ENCODE measurements around the gene USP15. TPM values are rescaled to one million over a fixed set of nuclear protein-coding genes. Genes with fewer than 3 reads are reported as not detected.
"Not testable (repeated sequence)": the region's sequence is repeated elsewhere in the genome, so short reads cannot be mapped to it uniquely, and the experiment has no call there.

The USP15 gene
- total RNA-seq, 2 experiments from 2014 or later: 87.2 to 98.0 TPM

GRCh38 chr12:62350554-62350953, 90.3 kb downstream of the USP15 start:
- DNase-seq: no peak
- Mint-ChIP-seq H3K27ac (no peak overlapping the region), H3K36me3 (ENCODE audit: low read depth) (peaks cover 23% of the 10 kb centered on the region), H3K4me1 (peaks cover 23% of the 10 kb centered on the region), H3K4me3 (no peak overlapping the region), H3K9me3 (ENCODE audit: low read depth) (peaks cover 4% of the 10 kb centered on the region), H3K27me3 (no peaks in the 10 kb centered on the region)
- POLR2A ChIA-PET: no interaction called here
- intact Hi-C loops (cut with DNase I, micrococcal nuclease): loop anchor here in 1 of 2 experiments (2.0 kb wide), 1 partner anchor 90 kb away; the partner anchor contains the start of gene USP15
- CTCF ChIA-PET: interaction anchor here (0.8 kb wide), 1 partner anchor 33 kb away, joined by 3 read pairs; no protein-coding TSS in a partner anchor
- no peak for ATAC-seq

- POLR2A ChIA-PET: interaction anchor here (0.6 kb wide), 1 partner anchor 443 kb away, joined by 10 read pairs; no protein-coding TSS in a partner anchor
- CTCF ChIA-PET: no interaction called here
- Mint-ChIP-seq H3K27ac (no peak overlapping the region), H3K36me3 (ENCODE audit: low read depth) (peaks cover 25% of the 10 kb centered on the region), H3K27me3 (no peaks in the 10 kb centered on the region), H3K4me1 (peaks cover 19% of the 10 kb centered on the region), H3K9me3 (ENCODE audit: low read depth) (no peaks in the 10 kb centered on the region), H3K4me3 (no peak overlapping the region)
- ATAC-seq (peak; percentile 64), DNase-seq (no peak)
- intact Hi-C loops (cut with DNase I, micrococcal nuclease): loop anchor here in 1 of 2 experiments (2.0 kb wide), 1 partner anchor 91 kb away; the partner anchor contains the start of gene USP15
Observed at GRCh38 chr12:62351326-62351725, 91.1 kb downstream of the USP15 start.

- ChIA-PET CTCF (no interaction called here), POLR2A (no interaction called here)
- intact Hi-C loops (cut with DNase I, micrococcal nuclease): no loop called here
- H3K27me3 Mint-ChIP-seq: no peaks in the 10 kb centered on the region
- DNase-seq (no peak), ATAC-seq (no peak)
- H3K36me3 Mint-ChIP-seq (ENCODE audit: low read depth): peaks cover 48% of the 10 kb centered on the region
- H3K4me3 Mint-ChIP-seq: no peak overlapping the region
- H3K9me3 Mint-ChIP-seq (ENCODE audit: low read depth): peaks cover 7% of the 10 kb centered on the region
- H3K4me1 Mint-ChIP-seq: peaks cover 7% of the 10 kb centered on the region
- H3K27ac Mint-ChIP-seq: no peak overlapping the region
Observed at GRCh38 chr12:62361048-62361447, 100.8 kb downstream of the USP15 start.

GRCh38 chr12:62363506-62363905, 103.3 kb downstream of the USP15 start:
- ChIA-PET POLR2A (no interaction called here), CTCF (no interaction called here)
- Mint-ChIP-seq H3K4me1 (peaks cover 23% of the 10 kb centered on the region), H3K27me3 (no peaks in the 10 kb centered on the region), H3K9me3 (ENCODE audit: low read depth) (peaks cover 10% of the 10 kb centered on the region), H3K27ac (no peak overlapping the region), H3K4me3 (no peak overlapping the region), H3K36me3 (ENCODE audit: low read depth) (peaks cover 62% of the 10 kb centered on the region)
- DNase-seq (no peak), ATAC-seq (no peak)
- intact Hi-C loops (cut with DNase I, micrococcal nuclease): no loop called here

- intact Hi-C loops (cut with DNase I, micrococcal nuclease); H3K27ac Mint-ChIP-seq; CTCF ChIA-PET; H3K9me3 Mint-ChIP-seq (ENCODE audit: low read depth); H3K4me3 Mint-ChIP-seq; POLR2A ChIA-PET; ATAC-seq; H3K27me3 Mint-ChIP-seq; DNase-seq: not testable (repeated sequence)
- Mint-ChIP-seq H3K36me3 (ENCODE audit: low read depth) (peaks cover 68% of the 10 kb centered on the region), H3K4me1 (peaks cover 23% of the 10 kb centered on the region)
Observed at GRCh38 chr12:62364697-62365096, 104.5 kb downstream of the USP15 start.

- intact Hi-C loops (cut with DNase I, micrococcal nuclease); POLR2A ChIA-PET; CTCF ChIA-PET; H3K27ac Mint-ChIP-seq; ATAC-seq; DNase-seq; H3K4me3 Mint-ChIP-seq; H3K27me3 Mint-ChIP-seq; H3K9me3 Mint-ChIP-seq (ENCODE audit: low read depth): not testable (repeated sequence)
- Mint-ChIP-seq H3K36me3 (ENCODE audit: low read depth) (peaks cover 76% of the 10 kb centered on the region), H3K4me1 (peaks cover 29% of the 10 kb centered on the region)
Observed at GRCh38 chr12:62365846-62366245, 105.6 kb downstream of the USP15 start.

GRCh38 chr12:62368430-62369223, 108.4 kb downstream of the USP15 start:
- H3K27ac Mint-ChIP-seq; H3K9me3 Mint-ChIP-seq (ENCODE audit: low read depth); intact Hi-C loops (cut with DNase I, micrococcal nuclease); ATAC-seq; H3K4me3 Mint-ChIP-seq; CTCF ChIA-PET; H3K27me3 Mint-ChIP-seq; DNase-seq; POLR2A ChIA-PET: not testable (repeated sequence)
- Mint-ChIP-seq H3K36me3 (ENCODE audit: low read depth) (peaks cover 67% of the 10 kb centered on the region), H3K4me1 (peaks cover 36% of the 10 kb centered on the region)

GRCh38 chr12:62370189-62370588, 110.0 kb downstream of the USP15 start:
- Mint-ChIP-seq H3K9me3 (ENCODE audit: low read depth) (peaks cover 10% of the 10 kb centered on the region), H3K27me3 (no peaks in the 10 kb centered on the region), H3K36me3 (ENCODE audit: low read depth) (peaks cover 53% of the 10 kb centered on the region), H3K4me3 (no peak overlapping the region), H3K27ac (no peak overlapping the region), H3K4me1 (peaks cover 41% of the 10 kb centered on the region)
- CTCF ChIA-PET: no interaction called here
- POLR2A ChIA-PET: no interaction called here
- ATAC-seq: no peak
- no peak for DNase-seq
- intact Hi-C loops (cut with DNase I, micrococcal nuclease): no loop called here

- Mint-ChIP-seq H3K27ac (no peak overlapping the region), H3K27me3 (no peaks in the 10 kb centered on the region), H3K4me3 (no peak overlapping the region), H3K4me1 (peaks cover 35% of the 10 kb centered on the region), H3K36me3 (ENCODE audit: low read depth) (peaks cover 41% of the 10 kb centered on the region), H3K9me3 (ENCODE audit: low read depth) (peaks cover 3% of the 10 kb centered on the region)
- DNase-seq (no peak), ATAC-seq (no peak)
- ChIA-PET POLR2A (no interaction called here), CTCF (interaction anchor here (0.9 to 1.3 kb wide), 3 partner anchors 8 to 162 kb away, joined by 3 read pairs; no protein-coding TSS in a partner anchor)
- intact Hi-C loops (cut with DNase I, micrococcal nuclease): no loop called here
Observed at GRCh38 chr12:62371661-62372060, 111.5 kb downstream of the USP15 start.

- no peak for ATAC-seq
- DNase-seq: no peak
- Mint-ChIP-seq H3K9me3 (ENCODE audit: low read depth) (peaks cover 3% of the 10 kb centered on the region), H3K4me3 (no peak overlapping the region), H3K27ac (no peak overlapping the region), H3K27me3 (no peaks in the 10 kb centered on the region), H3K4me1 (peaks cover 33% of the 10 kb centered on the region), H3K36me3 (ENCODE audit: low read depth) (peaks cover 38% of the 10 kb centered on the region)
- intact Hi-C loops (cut with DNase I, micrococcal nuclease): no loop called here
- CTCF ChIA-PET: interaction anchor here (0.9 to 1.3 kb wide), 3 partner anchors 8 to 162 kb away, joined by 3 read pairs; no protein-coding TSS in a partner anchor
- POLR2A ChIA-PET: no interaction called here
Observed at GRCh38 chr12:62372134-62372533, 111.9 kb downstream of the USP15 start.

- H3K9me3 Mint-ChIP-seq (ENCODE audit: low read depth): no peaks in the 10 kb centered on the region
- H3K4me1 Mint-ChIP-seq: peaks cover 28% of the 10 kb centered on the region
- ChIA-PET POLR2A (no interaction called here), CTCF (interaction anchor here (1.3 kb wide), 1 partner anchor 163 kb away, joined by 3 read pairs; no protein-coding TSS in a partner anchor)
- H3K27ac Mint-ChIP-seq: no peak overlapping the region
- no peak for ATAC-seq
- H3K36me3 Mint-ChIP-seq (ENCODE audit: low read depth): peaks cover 33% of the 10 kb centered on the region
- DNase-seq: no peak
- H3K27me3 Mint-ChIP-seq: no peaks in the 10 kb centered on the region
- intact Hi-C loops (cut with DNase I, micrococcal nuclease): no loop called here
- H3K4me3 Mint-ChIP-seq: no peak overlapping the region
Observed at GRCh38 chr12:62372825-62373224, 112.6 kb downstream of the USP15 start.

- Mint-ChIP-seq H3K4me3 (no peak overlapping the region), H3K9me3 (ENCODE audit: low read depth) (no peaks in the 10 kb centered on the region), H3K27me3 (no peaks in the 10 kb centered on the region), H3K4me1 (peaks cover 33% of the 10 kb centered on the region), H3K27ac (peak overlapping the region; percentile 21), H3K36me3 (ENCODE audit: low read depth) (peaks cover 12% of the 10 kb centered on the region)
- DNase-seq: no peak
- peak; percentile 26 for ATAC-seq
- intact Hi-C loops (cut with DNase I, micrococcal nuclease): no loop called here
- POLR2A ChIA-PET: no interaction called here
- CTCF ChIA-PET: interaction anchor here (0.6 kb wide), 1 partner anchor 207 kb away, joined by 4 read pairs; no protein-coding TSS in a partner anchor
Observed at GRCh38 chr12:62375603-62376002, 115.4 kb downstream of the USP15 start.
